NCI-H524 (cell line): ENCODE data around the gene HTN1.
"Not testable (repeated sequence)": the region's sequence is repeated elsewhere in the genome, so short reads cannot be mapped to it uniquely, and the experiment has no call there.

Experiments used
- DNase-seq, 2 experiments: peaks; one replicate each; lab custom pipeline; 2025; lab: John Stamatoyannopoulos, UW

HTN1 gene

DNA sequence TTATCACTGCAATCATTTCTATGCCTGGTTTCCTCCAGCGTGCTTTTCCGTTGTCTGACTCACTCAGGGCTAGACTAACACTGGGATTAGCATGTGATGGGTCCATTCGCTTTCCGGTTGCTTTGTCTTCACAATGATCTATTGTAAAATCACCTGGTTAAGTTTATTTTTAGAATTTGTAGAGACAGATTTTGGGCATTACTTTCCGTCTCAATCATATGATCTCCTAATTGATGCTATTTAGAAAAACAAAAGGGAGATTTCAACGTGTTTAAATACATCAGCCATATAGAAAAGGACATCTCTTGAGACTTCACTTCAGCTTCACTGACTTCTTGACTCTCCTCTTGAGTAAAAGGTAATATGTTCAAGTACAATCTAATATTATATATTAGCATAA is at the start of gene HTN1:
Gene HTN1, plus strand, starts transcription at position 301 of the 400 bp plus-strand sequence. CDS start 2,639 bp downstream, outside the sequence.
- not testable (repeated sequence) for DNase-seq

- no peak for DNase-seq
Observed at GRCh38 chr4:70000711-70001110, 49.5 kb upstream of the HTN1 start.

DNA sequence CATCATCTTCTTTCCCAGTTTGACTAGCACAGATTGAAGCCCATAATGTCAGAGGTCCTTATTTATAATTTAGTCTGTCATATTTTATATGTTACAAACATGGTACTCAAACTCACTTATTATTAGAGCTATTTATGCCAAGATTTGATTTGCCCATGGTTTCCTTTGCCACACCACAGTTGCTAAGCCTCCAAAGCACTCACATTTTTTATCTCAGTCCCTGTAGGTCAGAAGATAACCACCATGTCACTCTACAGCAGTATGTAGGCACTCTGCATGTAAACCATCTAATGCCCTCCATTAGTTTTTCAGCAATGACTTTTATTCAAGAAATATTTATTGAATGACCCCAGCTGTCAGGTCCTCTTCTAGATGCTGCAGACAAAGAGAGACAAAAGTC is 47.7 kb upstream of the HTN1 start:
- DNase-seq, result no peak

DNA sequence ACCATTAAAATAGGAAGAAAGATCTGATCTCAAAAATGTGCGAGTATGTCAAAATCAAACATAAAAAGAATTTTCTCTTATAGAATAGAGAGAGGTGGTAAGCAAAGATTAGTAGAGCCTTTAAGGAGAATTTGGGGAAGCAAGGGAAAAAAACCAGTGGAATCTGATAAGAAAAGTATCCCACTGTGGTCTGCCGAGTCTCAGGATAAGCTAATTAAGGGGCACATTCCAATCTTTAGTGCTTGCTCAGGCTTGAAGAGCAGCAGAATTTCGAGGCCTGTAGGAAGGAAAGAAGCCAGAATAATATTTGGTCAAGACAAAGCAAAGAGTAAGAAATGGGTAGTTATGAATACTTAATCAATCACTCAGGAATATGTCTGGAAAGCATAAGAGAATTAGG is 41.5 kb upstream of the HTN1 start:
- no peak for DNase-seq

GRCh38 chr4:70019006-70019405 is 31.2 kb upstream of the HTN1 start:
- not testable (repeated sequence) for DNase-seq

DNA sequence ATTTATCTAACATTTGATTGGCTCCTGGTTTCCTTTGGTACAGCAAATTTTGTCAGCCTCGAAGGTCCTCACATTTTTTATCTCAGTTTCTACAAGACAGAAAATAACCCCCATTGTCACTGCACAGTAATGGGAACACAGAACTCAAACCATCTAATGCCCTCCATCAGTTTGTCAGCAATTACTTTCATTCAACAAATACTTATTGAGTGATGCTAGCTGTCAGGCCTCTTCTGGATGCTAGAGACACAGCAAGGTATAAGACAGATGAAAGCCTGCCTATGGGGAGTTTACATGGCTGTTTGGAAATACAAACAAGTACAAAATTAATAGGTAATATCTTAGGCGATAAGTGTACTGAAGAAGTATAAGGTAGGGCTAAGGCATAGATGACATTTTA is 27.0 kb upstream of the HTN1 start:
- DNase-seq, result no peak

DNA sequence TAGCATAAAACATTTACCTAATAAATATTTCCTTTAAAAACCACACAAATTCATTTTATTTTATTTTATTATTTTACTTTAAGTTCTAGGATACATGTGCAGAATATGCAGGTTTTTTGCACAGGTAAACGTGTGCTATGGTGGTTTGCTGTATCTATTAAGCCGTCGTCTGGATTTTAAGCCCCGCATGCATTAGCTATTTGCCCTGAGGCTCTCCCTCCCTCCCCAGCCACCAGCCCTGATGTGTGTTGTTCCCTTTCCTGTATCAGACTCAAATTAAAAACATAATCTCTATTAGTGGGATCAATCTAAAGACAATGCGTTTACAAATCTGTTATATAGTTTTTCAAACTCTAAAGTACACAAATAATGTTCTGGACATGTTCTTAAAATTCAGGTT is 23.2 kb upstream of the HTN1 start:
- no peak for DNase-seq

DNA sequence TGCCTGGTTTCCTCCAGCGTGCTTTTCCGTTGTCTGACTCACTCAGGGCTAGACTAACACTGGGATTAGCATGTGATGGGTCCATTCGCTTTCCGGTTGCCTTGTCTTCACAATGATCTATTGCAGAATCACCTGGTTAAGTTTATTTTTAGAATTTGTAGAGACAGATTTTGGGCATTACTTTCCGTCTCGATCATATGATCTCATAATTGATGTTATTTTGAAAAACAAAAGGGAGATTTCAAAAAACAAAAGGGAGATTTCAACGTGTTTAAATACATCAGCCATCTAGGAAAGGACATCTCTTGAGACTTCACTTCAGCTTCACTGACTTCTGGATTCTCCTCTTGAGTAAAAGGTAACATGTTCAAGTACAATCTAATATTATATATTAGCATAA is 22.1 kb upstream of the HTN1 start, which contains the start of gene HTN3:
Gene HTN3, plus strand, starts transcription at position 301 of the 400 bp plus-strand sequence. CDS start 2,282 bp downstream, outside the sequence.
- not testable (repeated sequence) for DNase-seq

GRCh38 chr4:70037559-70037958 is 12.7 kb upstream of the HTN1 start:
- not testable (repeated sequence) for DNase-seq

- DNase-seq, result not testable (repeated sequence)
Observed at GRCh38 chr4:70039928-70040327, 10.3 kb upstream of the HTN1 start.

- no peak for DNase-seq
Observed at GRCh38 chr4:70041652-70042286, 8.5 kb upstream of the HTN1 start.

- not testable (repeated sequence) for DNase-seq
Observed at GRCh38 chr4:70056534-70056933, 6.3 kb downstream of the HTN1 start.

DNA sequence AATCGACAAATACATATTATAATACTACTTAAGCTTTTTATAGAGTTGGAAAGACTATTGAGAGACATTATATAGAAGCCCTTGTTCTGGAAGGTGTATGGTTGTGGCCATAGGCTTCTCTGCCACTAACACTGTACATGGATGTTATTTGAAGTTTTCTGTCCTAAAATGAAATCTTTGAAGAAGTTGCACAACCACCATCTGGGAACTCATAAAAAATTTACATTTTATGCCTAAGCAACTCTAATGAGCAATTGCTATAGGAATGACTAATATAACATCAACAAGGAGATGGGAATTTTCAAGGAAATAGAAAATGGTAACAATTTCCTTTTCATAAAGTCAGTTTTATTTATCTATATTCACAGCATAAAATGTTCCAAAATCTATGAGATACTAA is 7.4 kb downstream of the HTN1 start:
- no peak for DNase-seq

DNA sequence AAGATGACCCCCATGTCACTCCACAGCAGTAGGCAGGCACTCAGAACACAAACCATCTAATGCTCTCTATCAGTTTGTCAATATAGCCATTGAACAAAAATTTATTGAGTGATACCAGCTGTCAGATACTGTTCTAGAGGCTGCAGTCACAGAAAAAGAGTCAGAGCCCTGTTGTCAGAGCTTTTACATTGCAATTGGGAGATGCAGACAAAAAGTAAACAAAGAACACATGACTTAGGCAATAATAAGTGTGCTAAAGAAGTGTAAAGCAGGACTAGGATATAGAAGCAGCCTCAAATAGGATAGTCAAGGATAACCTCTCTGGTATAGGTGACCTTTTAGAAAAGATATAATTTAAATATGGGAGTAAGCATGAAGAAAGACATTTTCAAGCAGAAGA is 8.9 kb downstream of the HTN1 start:
- DNase-seq, result no peak

GRCh38 chr4:70062000-70062399 is 11.8 kb downstream of the HTN1 start:
- no peak for DNase-seq

DNA sequence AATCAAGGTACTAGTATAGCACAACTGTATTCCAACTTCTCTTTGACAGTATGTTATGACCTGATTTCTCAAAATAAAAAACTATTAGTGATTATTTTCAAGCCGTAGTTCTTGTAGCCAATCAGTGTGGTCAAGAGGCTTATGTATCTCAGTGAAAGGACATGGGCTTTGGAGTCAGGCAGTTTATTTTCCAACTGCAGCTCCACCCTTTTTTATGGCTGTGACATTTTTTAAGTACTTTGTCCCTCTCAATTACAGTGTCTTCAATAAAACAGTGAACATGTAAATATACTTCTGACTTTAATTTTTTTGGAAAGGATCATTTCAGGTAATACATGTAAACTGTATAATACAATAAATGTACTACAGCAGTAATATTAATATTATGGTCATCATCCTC is 30.0 kb downstream of the HTN1 start:
- DNase-seq, result no peak

DNA sequence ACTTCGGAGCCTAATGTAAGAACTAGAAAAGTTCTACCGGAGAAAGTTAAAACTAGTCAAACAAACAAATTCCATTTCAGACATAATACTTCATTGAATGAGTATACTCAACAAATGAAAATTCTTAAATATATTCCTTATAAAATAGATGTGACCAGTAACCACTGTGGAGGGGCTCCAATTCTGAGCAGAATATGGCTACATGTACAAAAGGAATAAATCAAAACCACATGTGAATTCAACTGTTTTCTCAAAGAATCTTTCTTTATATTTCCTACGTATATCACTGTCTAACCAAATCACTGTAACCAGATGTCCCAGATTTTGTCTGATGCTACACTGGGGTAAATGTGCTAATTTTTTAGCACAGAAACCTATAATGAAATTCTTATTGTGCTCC is 49.0 kb downstream of the HTN1 start:
- DNase-seq, result no peak
